Neutrophil (primary cell): ENCODE results near the gene NINL.
"Not testable (repeated sequence)": the region's sequence is repeated elsewhere in the genome, so short reads cannot be mapped to it uniquely, and the experiment has no call there.

Experiments used
- H3K27ac ChIP-seq: fragments of 200-600 bp; sonication (generic); 2 replicates; pipeline ENCODE4 v1.5.1; 2016; ENCODE audit warnings: mild to moderate bottlenecking, moderate library complexity
- H3K27me3 ChIP-seq: fragments of 200-600 bp; sonication (generic); 2 replicates; pipeline ENCODE4 v1.6.0; 2016; ENCODE audit warnings: mild to moderate bottlenecking
- H3K36me3 ChIP-seq: fragments of 200-600 bp; sonication (generic); 2 replicates; pipeline ENCODE4 v1.5.1; 2017
- H3K4me1 ChIP-seq, 2 experiments: fragments of 200-600 bp in 1 of 2; sonication (generic) in 1 of 2; 1 replicate in 1 of 2; 2 replicates in 1 of 2; pipeline versions ENCODE4 v1.5.1 to v1.6.1; 2013 to 2016; ENCODE audit warnings: low read depth in 1 of 2, low read length in 1 of 2, mild to moderate bottlenecking in 1 of 2, moderate library complexity in 1 of 2; ENCODE audit not compliant: control insufficient read depth in 1 of 2, insufficient read depth in 1 of 2
- H3K4me3 ChIP-seq, 2 experiments: fragments of 200-600 bp in 1 of 2; sonication (generic) in 1 of 2; 1 replicate in 1 of 2; 2 replicates in 1 of 2; pipeline ENCODE4 v1.5.1; 2013 to 2016; ENCODE audit warnings: low read depth in 1 of 2, low read length in 1 of 2, mild to moderate bottlenecking in 1 of 2, moderate library complexity in 1 of 2
- H3K9me3 ChIP-seq: fragments of 200-600 bp; sonication (generic); 2 replicates; pipeline ENCODE4 v1.5.1; 2016
- TF ChIP-seq, protein P1 (sequence below): fragments of 200-600 bp; sonication (generic); IDR thresholded peaks from 2 replicates; pipeline ENCODE4 v1.5.1; 2016; ENCODE audit warnings: antibody characterized with exemption

Gene NINL

DNA sequence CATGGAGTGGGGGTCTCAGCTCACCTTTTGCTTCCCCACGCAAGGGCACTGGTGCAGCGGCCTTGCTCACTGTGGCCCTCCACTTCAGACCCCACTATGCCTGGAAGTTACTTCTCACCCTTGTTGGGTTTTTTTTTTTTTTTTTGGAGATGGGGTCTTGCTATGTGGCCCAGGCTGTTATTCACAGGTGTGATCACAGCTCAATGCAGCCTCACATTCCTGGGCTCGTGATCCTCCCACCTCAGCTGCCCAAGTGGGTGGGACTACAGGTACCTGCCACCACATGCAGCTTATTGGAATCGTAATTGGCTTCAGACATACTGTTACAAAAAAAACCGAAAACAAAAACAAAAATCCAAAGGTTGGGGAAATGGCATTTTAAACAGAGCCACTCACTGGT, 32.4 kb downstream of the NINL start:
- Histone ChIP-seq H3K4me3 (no peak overlapping the region), H3K36me3 (no peaks in the 10 kb centered on the region), H3K4me1 (no peaks in the 10 kb centered on the region), H3K9me3 (no peaks in the 10 kb centered on the region), H3K27me3 (no peaks in the 10 kb centered on the region), H3K27ac (no peak overlapping the region)
- TF ChIP-seq, protein P1, sequence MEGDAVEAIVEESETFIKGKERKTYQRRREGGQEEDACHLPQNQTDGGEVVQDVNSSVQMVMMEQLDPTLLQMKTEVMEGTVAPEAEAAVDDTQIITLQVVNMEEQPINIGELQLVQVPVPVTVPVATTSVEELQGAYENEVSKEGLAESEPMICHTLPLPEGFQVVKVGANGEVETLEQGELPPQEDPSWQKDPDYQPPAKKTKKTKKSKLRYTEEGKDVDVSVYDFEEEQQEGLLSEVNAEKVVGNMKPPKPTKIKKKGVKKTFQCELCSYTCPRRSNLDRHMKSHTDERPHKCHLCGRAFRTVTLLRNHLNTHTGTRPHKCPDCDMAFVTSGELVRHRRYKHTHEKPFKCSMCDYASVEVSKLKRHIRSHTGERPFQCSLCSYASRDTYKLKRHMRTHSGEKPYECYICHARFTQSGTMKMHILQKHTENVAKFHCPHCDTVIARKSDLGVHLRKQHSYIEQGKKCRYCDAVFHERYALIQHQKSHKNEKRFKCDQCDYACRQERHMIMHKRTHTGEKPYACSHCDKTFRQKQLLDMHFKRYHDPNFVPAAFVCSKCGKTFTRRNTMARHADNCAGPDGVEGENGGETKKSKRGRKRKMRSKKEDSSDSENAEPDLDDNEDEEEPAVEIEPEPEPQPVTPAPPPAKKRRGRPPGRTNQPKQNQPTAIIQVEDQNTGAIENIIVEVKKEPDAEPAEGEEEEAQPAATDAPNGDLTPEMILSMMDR = no peak

DNA sequence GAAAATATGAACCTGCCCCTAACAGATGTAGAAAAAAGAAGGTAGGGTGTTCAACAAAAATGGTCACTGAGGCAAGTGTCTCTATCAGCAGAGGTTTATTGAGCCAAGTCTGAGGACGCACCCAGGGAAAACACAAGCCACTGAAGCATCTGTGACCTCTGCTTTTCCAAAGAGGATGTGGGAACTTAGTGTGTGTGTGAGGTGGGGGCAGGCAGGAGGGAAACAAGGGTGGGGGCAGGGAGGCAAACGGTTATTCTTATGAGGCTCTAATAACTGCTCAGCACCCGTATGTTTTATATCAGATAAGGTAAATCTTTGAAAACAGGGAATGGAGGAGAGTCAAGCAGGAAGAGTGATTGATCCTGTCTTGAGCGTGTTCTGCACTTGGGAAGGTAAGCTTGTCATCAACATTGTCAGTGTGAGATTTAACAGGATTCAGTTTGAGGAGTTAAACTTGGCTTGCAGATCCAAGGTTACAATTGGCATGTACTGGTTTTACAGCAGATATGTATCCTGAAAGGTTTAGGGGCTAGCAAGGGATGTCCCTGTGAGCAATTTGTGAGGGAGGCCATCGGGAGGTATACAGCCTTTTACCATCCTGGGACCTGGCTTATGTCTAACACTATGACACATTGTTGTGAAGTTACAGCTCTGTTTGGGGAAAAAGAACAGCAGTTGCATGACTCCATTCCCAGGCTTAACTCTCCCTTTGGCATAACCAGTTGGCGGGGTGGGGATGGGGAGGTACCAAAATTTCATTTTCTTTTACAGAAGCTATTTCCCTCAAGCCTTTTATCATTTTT, 33.7 kb downstream of the NINL start:
- Histone ChIP-seq H3K4me3 (no peak overlapping the region), H3K9me3 (no peaks in the 10 kb centered on the region), H3K4me1 (no peaks in the 10 kb centered on the region), H3K27me3 (no peaks in the 10 kb centered on the region), H3K27ac (no peak overlapping the region), H3K36me3 (no peaks in the 10 kb centered on the region)
- TF ChIP-seq, protein P1 = no peak

DNA sequence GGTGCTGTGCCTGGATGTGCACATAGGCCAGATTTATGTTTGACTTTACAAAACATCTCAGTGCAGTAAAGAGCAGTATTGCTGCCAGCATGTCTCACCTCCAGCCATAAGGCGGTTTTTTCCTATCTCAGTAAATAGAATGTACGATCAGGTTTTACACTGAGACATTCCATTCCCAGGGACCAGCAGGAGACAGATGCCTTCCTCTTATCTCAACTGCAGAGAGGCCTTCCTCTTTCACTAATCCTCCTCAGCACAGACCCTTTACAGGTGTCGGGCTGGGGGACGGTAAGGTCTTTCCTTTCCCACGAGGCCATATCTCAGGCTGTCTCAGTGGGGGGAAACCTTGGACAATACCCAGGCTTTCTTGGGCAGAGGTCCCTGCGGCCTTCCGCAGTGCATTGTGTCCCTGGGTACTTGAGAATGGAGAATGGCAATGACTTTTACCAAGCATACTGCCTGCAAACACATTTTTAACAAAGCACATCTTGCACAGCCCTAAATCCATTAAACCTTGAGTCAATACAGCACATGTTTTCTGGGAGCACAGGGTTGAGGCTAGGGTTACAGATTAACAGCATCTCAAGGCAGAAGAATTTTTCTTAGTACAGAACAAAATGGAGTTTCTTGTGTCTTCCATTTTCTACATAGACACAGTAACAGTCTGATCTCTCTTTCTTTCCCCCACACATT, 34.5 kb downstream of the NINL start:
- not testable (repeated sequence) for H3K27ac ChIP-seq, H3K4me1 ChIP-seq, H3K27me3 ChIP-seq, H3K4me3 ChIP-seq, H3K36me3 ChIP-seq, H3K9me3 ChIP-seq

DNA sequence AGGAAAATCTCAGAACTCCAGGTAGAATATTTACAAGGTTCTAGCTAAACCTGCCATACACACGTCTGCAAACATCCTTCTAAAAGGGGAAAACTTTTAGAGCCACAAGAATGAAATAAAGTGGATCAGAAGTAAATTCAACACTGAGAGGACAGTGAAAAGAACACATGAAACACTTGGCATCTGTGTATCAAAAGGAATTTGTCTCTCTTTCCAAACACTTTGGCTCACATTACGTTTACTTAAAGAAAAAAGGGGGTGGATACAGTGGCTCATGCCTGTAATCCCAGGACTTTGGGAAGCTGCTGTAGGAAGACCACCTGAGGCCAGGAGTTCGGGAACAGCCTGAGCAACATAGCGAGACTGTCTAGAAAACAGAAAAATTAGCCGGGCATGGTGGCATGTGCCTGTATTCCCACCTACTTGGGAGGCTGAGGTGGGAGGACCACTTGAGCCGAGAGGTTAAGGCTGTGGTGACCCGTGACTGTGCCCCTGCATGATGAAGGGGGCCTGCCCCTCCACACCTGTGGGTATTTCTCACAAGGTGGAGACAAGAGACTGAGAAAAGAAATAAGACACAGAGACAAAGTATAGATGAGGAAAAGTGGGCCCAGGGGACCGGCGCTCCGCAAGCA, 35.4 kb downstream of the NINL start:
- Histone ChIP-seq H3K4me3 (no peak overlapping the region), H3K27me3 (no peaks in the 10 kb centered on the region), H3K4me1 (no peaks in the 10 kb centered on the region), H3K9me3 (no peaks in the 10 kb centered on the region), H3K27ac (no peak overlapping the region), H3K36me3 (no peaks in the 10 kb centered on the region)
- TF ChIP-seq, protein P1 = no peak

DNA sequence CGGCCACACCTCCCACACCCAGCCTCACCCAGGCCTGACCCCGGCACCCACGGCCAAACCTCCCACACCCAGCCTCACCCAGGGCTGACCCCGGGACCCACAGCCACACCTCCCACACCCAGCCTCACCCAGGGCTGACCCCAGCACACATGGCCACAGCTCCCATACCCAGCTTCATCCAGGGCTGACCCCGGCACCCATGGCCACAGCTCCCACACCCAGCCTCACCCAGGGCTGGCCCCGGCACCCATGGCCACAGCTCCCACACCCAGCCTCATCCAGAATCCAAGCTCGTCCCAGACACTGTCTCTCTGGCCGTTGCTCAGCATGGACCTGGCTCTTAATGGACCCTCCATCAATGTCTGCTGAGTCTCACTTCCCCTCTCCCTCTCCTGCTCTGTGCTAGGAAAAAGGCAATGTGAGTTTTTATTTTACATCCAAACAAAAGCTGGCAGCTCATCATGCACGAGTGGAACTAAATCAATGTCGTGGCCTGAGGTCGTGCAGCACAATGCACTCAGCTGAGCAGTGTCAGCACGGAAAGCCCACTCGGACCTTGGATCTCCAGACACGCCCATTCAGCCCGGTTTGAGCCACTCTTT, 36.1 kb downstream of the NINL start:
- Histone ChIP-seq H3K4me3 (no peak overlapping the region), H3K27ac (no peak overlapping the region), H3K27me3 (no peaks in the 10 kb centered on the region), H3K36me3 (no peaks in the 10 kb centered on the region), H3K4me1 (no peaks in the 10 kb centered on the region), H3K9me3 (no peaks in the 10 kb centered on the region)
- TF ChIP-seq, protein P1 = no peak
